Activated T-helper 1 cell treated with anti-CD3 and anti-CD28 coated beads, Interleukin-12 subunit alpha, Interleukin-12 subunit beta, Interleukin-2, Interleukin-4 antibody, amounts not matched to agents 30 ng/mL and 10 ng/mL and 1 ng/mL, durations not matched to agents 14 hours and 24 hours and 36 hours (primary cell): ENCODE results near the gene ADGRF5. TPM values are rescaled to one million over a fixed set of nuclear protein-coding genes. Genes with fewer than 3 reads are reported as not detected.

Source experiments
- DNase-seq: peaks from one replicate; pipeline ENCODE4 v3.0.0; 2021; ENCODE audit warnings: low spot score
- H3K27ac Mint-ChIP-seq: one replicate; pipeline ENCODE4 v1.8.0; 2021; ENCODE audit warnings: mild to moderate bottlenecking, mixed read lengths
- H3K27me3 Mint-ChIP-seq: one replicate; pipeline ENCODE4 v1.8.0; 2022; ENCODE audit warnings: mild to moderate bottlenecking, moderate library complexity, mixed read lengths; ENCODE audit not compliant: insufficient read depth
- H3K36me3 Mint-ChIP-seq: one replicate; pipeline ENCODE4 v1.8.0; 2021; ENCODE audit warnings: low read depth, mixed read lengths
- H3K4me1 Mint-ChIP-seq: one replicate; pipeline ENCODE4 v1.8.0; 2021; ENCODE audit warnings: low read depth, mixed read lengths
- H3K4me3 Mint-ChIP-seq: one replicate; pipeline ENCODE4 v1.8.0; 2021; ENCODE audit warnings: mild to moderate bottlenecking, moderate library complexity, mixed read lengths
- H3K9me3 Mint-ChIP-seq: one replicate; pipeline ENCODE4 v1.8.0; 2021; ENCODE audit warnings: mixed read lengths
- intact Hi-C: fragments of 100-400 bp; cut with micrococcal nuclease; formaldehyde crosslinking; loops from one replicate; pipeline ENCODE4 v1.15.1; 2024
- total RNA-seq: library from RNA; stranded (reverse); gene quantifications from 2 replicates; pipeline ENCODE4 v1.2.3, GENCODE V29; 2022

The ADGRF5 gene
- total RNA-seq: not detected in 2 replicates

GRCh38 chr6:46921731-46922130, at the start of gene ADGRF5:
Gene ADGRF5, minus strand, starts transcription at chr6:46921938. Its CDS starts 15,176 bp downstream, at chr6:46906762.
- Mint-ChIP-seq H3K27ac (no peak within 1 kb of the TSS), H3K4me1 (no peaks in the 10 kb centered on the region), H3K27me3 (peaks cover 2% of the 10 kb centered on the region), H3K9me3 (no peaks in the 10 kb centered on the region), H3K4me3 (no peak within 1 kb of the TSS), H3K36me3 (no peaks in the 10 kb centered on the region)
- no peak for DNase-seq
- intact Hi-C loops: no loop called here

GRCh38 chr6:46969206-46969605, 47.5 kb upstream of the ADGRF5 start:
- no peak overlapping the region for H3K27ac Mint-ChIP-seq
- intact Hi-C loops: no loop called here
- no peaks in the 10 kb centered on the region for H3K9me3 Mint-ChIP-seq
- H3K4me3 Mint-ChIP-seq: no peak overlapping the region
- DNase-seq: no peak
- no peaks in the 10 kb centered on the region for H3K4me1 Mint-ChIP-seq
- no peaks in the 10 kb centered on the region for H3K36me3 Mint-ChIP-seq
- peaks cover 5% of the 10 kb centered on the region for H3K27me3 Mint-ChIP-seq

- no peak for DNase-seq
- no peaks in the 10 kb centered on the region for H3K9me3 Mint-ChIP-seq
- no peak overlapping the region for H3K27ac Mint-ChIP-seq
- no peaks in the 10 kb centered on the region for H3K36me3 Mint-ChIP-seq
- intact Hi-C loops: no loop called here
- H3K4me3 Mint-ChIP-seq: no peak overlapping the region
- peaks cover under 1% of the 10 kb centered on the region for H3K27me3 Mint-ChIP-seq
- H3K4me1 Mint-ChIP-seq: no peaks in the 10 kb centered on the region
Observed at GRCh38 chr6:46967826-46968349, 46.1 kb upstream of the ADGRF5 start.

GRCh38 chr6:46964716-46965519, 43.2 kb upstream of the ADGRF5 start:
- Mint-ChIP-seq H3K27me3 (no peaks in the 10 kb centered on the region), H3K4me1 (no peaks in the 10 kb centered on the region), H3K9me3 (no peaks in the 10 kb centered on the region), H3K4me3 (no peak overlapping the region), H3K36me3 (no peaks in the 10 kb centered on the region), H3K27ac (no peak overlapping the region)
- DNase-seq: no peak
- intact Hi-C loops: no loop called here

GRCh38 chr6:46963626-46964025, 41.9 kb upstream of the ADGRF5 start:
- intact Hi-C loops: no loop called here
- Mint-ChIP-seq H3K27me3 (no peaks in the 10 kb centered on the region), H3K4me3 (no peak overlapping the region), H3K4me1 (no peaks in the 10 kb centered on the region), H3K36me3 (no peaks in the 10 kb centered on the region), H3K27ac (no peak overlapping the region), H3K9me3 (no peaks in the 10 kb centered on the region)
- DNase-seq: no peak

GRCh38 chr6:46963039-46963438, 41.3 kb upstream of the ADGRF5 start:
- DNase-seq: no peak
- H3K4me1 Mint-ChIP-seq: no peaks in the 10 kb centered on the region
- no peaks in the 10 kb centered on the region for H3K27me3 Mint-ChIP-seq
- intact Hi-C loops: no loop called here
- no peaks in the 10 kb centered on the region for H3K9me3 Mint-ChIP-seq
- no peaks in the 10 kb centered on the region for H3K36me3 Mint-ChIP-seq
- no peak overlapping the region for H3K4me3 Mint-ChIP-seq
- no peak overlapping the region for H3K27ac Mint-ChIP-seq

GRCh38 chr6:46961711-46962110, 40.0 kb upstream of the ADGRF5 start:
- no peak overlapping the region for H3K4me3 Mint-ChIP-seq
- H3K27ac Mint-ChIP-seq: no peak overlapping the region
- H3K36me3 Mint-ChIP-seq: no peaks in the 10 kb centered on the region
- H3K4me1 Mint-ChIP-seq: no peaks in the 10 kb centered on the region
- H3K27me3 Mint-ChIP-seq: peaks cover 3% of the 10 kb centered on the region
- intact Hi-C loops: no loop called here
- no peaks in the 10 kb centered on the region for H3K9me3 Mint-ChIP-seq
- DNase-seq: no peak

GRCh38 chr6:46961232-46961631, 39.5 kb upstream of the ADGRF5 start:
- no peaks in the 10 kb centered on the region for H3K9me3 Mint-ChIP-seq
- no peak overlapping the region for H3K4me3 Mint-ChIP-seq
- no peaks in the 10 kb centered on the region for H3K4me1 Mint-ChIP-seq
- no peak overlapping the region for H3K27ac Mint-ChIP-seq
- DNase-seq: no peak
- intact Hi-C loops: no loop called here
- no peaks in the 10 kb centered on the region for H3K36me3 Mint-ChIP-seq
- H3K27me3 Mint-ChIP-seq: peaks cover 5% of the 10 kb centered on the region

- no peak overlapping the region for H3K27ac Mint-ChIP-seq
- no peaks in the 10 kb centered on the region for H3K4me1 Mint-ChIP-seq
- peaks cover 5% of the 10 kb centered on the region for H3K27me3 Mint-ChIP-seq
- H3K9me3 Mint-ChIP-seq: no peaks in the 10 kb centered on the region
- no peaks in the 10 kb centered on the region for H3K36me3 Mint-ChIP-seq
- no peak for DNase-seq
- intact Hi-C loops: no loop called here
- H3K4me3 Mint-ChIP-seq: no peak overlapping the region
Observed at GRCh38 chr6:46959419-46959818, 37.7 kb upstream of the ADGRF5 start.

- Mint-ChIP-seq H3K36me3 (no peaks in the 10 kb centered on the region), H3K4me3 (no peak overlapping the region), H3K9me3 (no peaks in the 10 kb centered on the region), H3K27ac (no peak overlapping the region), H3K27me3 (peaks cover 5% of the 10 kb centered on the region), H3K4me1 (no peaks in the 10 kb centered on the region)
- DNase-seq: no peak
- intact Hi-C loops: no loop called here
Observed at GRCh38 chr6:46956409-46956808, 34.7 kb upstream of the ADGRF5 start.

GRCh38 chr6:46954837-46955451, 33.2 kb upstream of the ADGRF5 start:
- intact Hi-C loops: no loop called here
- Mint-ChIP-seq H3K4me3 (no peak overlapping the region), H3K4me1 (no peaks in the 10 kb centered on the region), H3K27ac (no peak overlapping the region), H3K9me3 (no peaks in the 10 kb centered on the region), H3K27me3 (peaks cover 5% of the 10 kb centered on the region), H3K36me3 (no peaks in the 10 kb centered on the region)
- no peak for DNase-seq

- Mint-ChIP-seq H3K36me3 (no peaks in the 10 kb centered on the region), H3K4me3 (no peak overlapping the region), H3K27ac (no peak overlapping the region), H3K9me3 (no peaks in the 10 kb centered on the region), H3K4me1 (no peaks in the 10 kb centered on the region), H3K27me3 (peaks cover 5% of the 10 kb centered on the region)
- intact Hi-C loops: no loop called here
- no peak for DNase-seq
Observed at GRCh38 chr6:46953921-46954320, 32.2 kb upstream of the ADGRF5 start.

- Mint-ChIP-seq H3K4me3 (no peak overlapping the region), H3K36me3 (no peaks in the 10 kb centered on the region), H3K4me1 (no peaks in the 10 kb centered on the region), H3K9me3 (no peaks in the 10 kb centered on the region), H3K27ac (no peak overlapping the region), H3K27me3 (no peaks in the 10 kb centered on the region)
- DNase-seq: no peak
- intact Hi-C loops: no loop called here
Observed at GRCh38 chr6:46949632-46950280, 28.0 kb upstream of the ADGRF5 start.
